Testis (tissue), 2 donors: ENCODE measurements around the gene ENG.

Source experiments
- CTCF ChIP-seq, 3 experiments: fragments of 450-650 bp in 2 of 3; fragments of 200-600 bp in 1 of 3; sonication (generic) in 1 of 3; IDR thresholded peaks; one replicate each; pipeline ENCODE4 v1.5.1; 2016 to 2019; ENCODE audit warnings: antibody characterized with exemption in 3 of 3, mild to moderate bottlenecking in 2 of 3, moderate library complexity in 1 of 3
- POLR2A ChIP-seq: fragments of 450-650 bp; IDR thresholded peaks from one replicate; pipeline ENCODE4 v1.6.1; 2017; ENCODE audit warnings: antibody characterized with exemption, mild to moderate bottlenecking, moderate library complexity

GRCh38 chr9:127873886-127874285, 19.4 kb upstream of the ENG start:
- TF ChIP-seq CTCF (IDR thresholded peaks at IDR 0.05): no peak
- TF ChIP-seq POLR2A: no peak
